Coronary artery (tissue), 2 donors: ENCODE data around the gene TMEM244.

Source experiments
- DNase-seq: peaks from one replicate; pipeline ENCODE4 v3.0.0-alpha.2; 2017; ENCODE audit warnings: low spot score
- H3K27ac ChIP-seq, 2 donors: fragments of 200-600 bp; sonication (generic); one replicate each; pipeline ENCODE4 v1.5.1; 2016 to 2019
- H3K4me3 ChIP-seq: fragments of 200-600 bp; sonication (generic); 2 replicates; pipeline ENCODE4 v1.5.1; 2016; ENCODE audit warnings: mild to moderate bottlenecking, moderate library complexity
- CTCF ChIP-seq: fragments of 200-600 bp; sonication (generic); IDR thresholded peaks from one replicate; pipeline ENCODE4 v1.5.1; 2019; ENCODE audit warnings: antibody characterized with exemption

The TMEM244 gene

GRCh38 chr6:129792049-129792448 is 69.1 kb downstream of the TMEM244 start:
- H3K4me3 ChIP-seq = no peak overlapping the region
- H3K27ac ChIP-seq = no peak overlapping the region
- DNase-seq = no peak
- TF ChIP-seq CTCF = no peak

GRCh38 chr6:129790785-129791184 is 70.3 kb downstream of the TMEM244 start:
- Histone ChIP-seq H3K27ac (no peak overlapping the region), H3K4me3 (no peak overlapping the region)
- DNase-seq = no peak
- no peak for TF ChIP-seq CTCF

- no peak overlapping the region for H3K27ac ChIP-seq
- H3K4me3 ChIP-seq = no peak overlapping the region
- no peak for TF ChIP-seq CTCF
- no peak for DNase-seq
Measured at GRCh38 chr6:129789974-129790373, 71.1 kb downstream of the TMEM244 start.

GRCh38 chr6:129787816-129788215 is 73.3 kb downstream of the TMEM244 start:
- DNase-seq = no peak
- Histone ChIP-seq H3K27ac (no peak overlapping the region), H3K4me3 (no peak overlapping the region)
- no peak for TF ChIP-seq CTCF

- Histone ChIP-seq H3K27ac (no peak overlapping the region), H3K4me3 (no peak overlapping the region)
- DNase-seq = no peak
- no peak for TF ChIP-seq CTCF
Measured at GRCh38 chr6:129786548-129786947, 74.6 kb downstream of the TMEM244 start.

- H3K4me3 ChIP-seq = no peak overlapping the region
- no peak overlapping the region for H3K27ac ChIP-seq
- TF ChIP-seq CTCF = no peak
- DNase-seq = no peak
Measured at GRCh38 chr6:129785756-129786135, 75.4 kb downstream of the TMEM244 start.

GRCh38 chr6:129785047-129785755 is 75.9 kb downstream of the TMEM244 start:
- no peak for TF ChIP-seq CTCF
- no peak overlapping the region for H3K4me3 ChIP-seq
- no peak for DNase-seq
- H3K27ac ChIP-seq = no peak overlapping the region
